Stimulated activated CD4-positive, alpha-beta T cell treated with anti-CD3 and anti-CD28 coated beads, Interleukin-12 subunit alpha, Interleukin-12 subunit beta, amount 100 ng/mL, for 24 hours (primary cell): ENCODE measurements around the gene IPPK.

Experiments used
- DNase-seq, 2 experiments: peaks; one replicate each; pipeline ENCODE4 v3.0.0-alpha.2; 2020; ENCODE audit warnings: low read depth in 2 of 2

Gene IPPK

DNA sequence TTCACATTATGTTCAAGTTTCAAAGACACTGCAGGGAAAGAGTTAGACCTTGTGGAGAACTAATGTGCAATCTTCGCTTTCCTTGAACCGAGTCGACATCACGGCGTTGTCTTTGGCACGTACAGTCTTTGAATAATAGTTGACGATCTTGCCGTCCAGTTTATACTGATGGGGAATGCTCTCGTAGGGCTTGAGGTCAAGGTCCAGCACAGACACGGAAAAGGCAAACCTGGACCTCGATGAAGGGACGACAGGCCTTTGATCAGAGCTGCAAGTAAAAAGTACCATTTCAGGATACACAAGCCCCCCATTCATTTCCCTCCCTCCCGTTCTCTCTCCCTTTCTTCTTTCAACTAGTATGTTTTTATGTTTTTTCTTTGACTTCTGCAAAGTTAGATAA, 54.1 kb downstream of the IPPK start:
- no peak for DNase-seq

- no peak for DNase-seq
These were observed 55.0 kb downstream of the IPPK start for GRCh38 chr9:92614763-92615461.

- DNase-seq: no peak
These were observed 55.8 kb downstream of the IPPK start for GRCh38 chr9:92614123-92614510.

- DNase-seq: no peak
These were observed 56.4 kb downstream of the IPPK start for GRCh38 chr9:92613268-92614122.

DNA sequence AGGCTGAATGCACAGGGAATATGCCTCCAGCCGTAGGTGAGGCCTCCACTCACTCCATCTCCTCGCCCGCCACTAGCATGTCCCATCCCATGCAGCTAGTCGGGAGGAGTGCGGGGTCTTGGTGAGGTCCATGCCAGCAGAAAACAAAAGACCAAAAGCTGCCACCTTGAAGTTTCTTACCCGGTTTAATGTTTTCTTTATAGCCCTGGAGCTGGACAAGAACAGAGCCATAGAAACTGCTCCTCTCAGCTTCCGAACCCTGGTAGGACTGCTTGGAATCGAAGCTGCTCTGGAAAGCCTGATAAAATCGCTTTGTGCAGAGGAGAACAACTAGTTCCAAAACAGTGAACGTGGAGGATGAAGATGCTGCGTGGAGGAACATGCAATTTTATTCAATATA, 57.1 kb downstream of the IPPK start:
- no peak for DNase-seq

DNA sequence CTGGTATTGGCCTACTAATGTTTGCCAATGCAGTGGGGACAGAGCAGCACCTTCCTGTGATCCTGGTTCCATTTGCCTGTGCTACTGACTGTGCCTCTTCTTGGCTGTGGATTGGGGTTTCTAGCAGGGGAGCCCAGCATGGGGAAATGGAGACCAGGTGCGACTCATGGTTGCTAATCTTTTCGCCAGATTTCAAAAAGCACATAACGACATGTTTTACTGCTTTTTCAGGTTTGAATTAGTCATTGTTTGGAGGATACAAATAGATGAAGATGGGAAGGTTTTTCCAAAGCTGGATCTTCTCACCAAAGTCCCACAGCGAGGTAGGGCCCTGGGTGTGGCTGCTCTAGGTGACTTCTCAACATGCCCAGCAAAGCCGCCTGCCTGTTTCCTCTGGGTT, 57.6 kb downstream of the IPPK start:
- DNase-seq: no peak

GRCh38 chr9:92611621-92612285, 58.2 kb downstream of the IPPK start:
- no peak for DNase-seq

DNA sequence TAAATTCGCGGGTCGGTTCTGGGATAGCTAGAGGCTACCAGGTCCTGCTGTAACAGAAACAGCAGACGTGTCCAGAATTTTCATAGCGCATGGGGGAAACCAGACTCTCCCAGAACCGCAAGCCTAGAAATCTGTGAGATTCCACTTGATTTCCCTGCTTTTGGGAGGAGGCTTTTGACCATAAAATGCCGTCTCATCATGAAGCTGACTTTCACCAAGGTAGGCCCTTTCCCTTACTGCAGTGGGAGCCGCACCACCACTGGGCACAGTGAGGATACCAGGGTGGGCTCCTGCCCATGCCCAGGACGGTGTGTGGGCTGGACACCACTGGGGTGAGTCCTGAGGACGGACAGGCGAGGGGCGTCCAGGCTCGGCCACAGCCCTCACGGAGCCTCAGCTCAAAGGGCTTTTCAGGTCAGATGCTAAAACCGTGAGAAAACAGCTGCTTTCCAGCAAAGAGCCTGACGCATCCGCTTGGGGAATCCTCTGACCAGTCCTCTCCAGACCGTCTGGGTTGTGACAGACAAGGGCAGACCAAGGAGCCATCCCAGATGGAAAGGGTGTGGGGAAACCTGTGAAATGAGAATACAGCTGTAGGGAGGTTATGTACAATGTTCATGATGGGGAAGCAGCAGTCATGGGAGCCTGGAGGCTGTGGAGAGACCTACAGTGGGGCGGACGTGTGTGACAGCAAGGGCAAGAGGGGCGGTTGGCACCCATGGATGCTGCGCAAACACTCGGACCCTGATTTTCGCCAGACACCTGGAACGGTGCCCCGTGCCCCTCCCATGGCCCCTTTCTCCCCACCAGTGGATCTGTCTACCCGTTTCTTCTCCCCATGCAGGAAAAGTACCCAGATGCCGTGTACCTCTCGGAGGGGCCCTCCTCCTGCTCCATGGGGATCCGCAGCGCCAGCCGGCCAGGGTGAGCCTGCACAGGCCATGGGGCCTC, 59.2 kb downstream of the IPPK start:
- no peak for DNase-seq

- DNase-seq: no peak
These were observed 61.0 kb downstream of the IPPK start for GRCh38 chr9:92608909-92609445.

- DNase-seq: no peak
These were observed 61.6 kb downstream of the IPPK start for GRCh38 chr9:92608241-92608908.

GRCh38 chr9:92607773-92608172, 62.2 kb downstream of the IPPK start:
- no peak for DNase-seq

- DNase-seq: no peak
These were observed 62.8 kb downstream of the IPPK start for GRCh38 chr9:92607088-92607487.

- no peak for DNase-seq
These were observed 64.7 kb downstream of the IPPK start for GRCh38 chr9:92605224-92605623.

GRCh38 chr9:92603990-92604389, 65.9 kb downstream of the IPPK start:
- no peak for DNase-seq

- DNase-seq: no peak
These were observed 66.8 kb downstream of the IPPK start for GRCh38 chr9:92603100-92603499.

GRCh38 chr9:92602413-92602812, 67.5 kb downstream of the IPPK start:
- no peak for DNase-seq

- no peak for DNase-seq
These were observed 68.5 kb downstream of the IPPK start for GRCh38 chr9:92601451-92601850.

DNA sequence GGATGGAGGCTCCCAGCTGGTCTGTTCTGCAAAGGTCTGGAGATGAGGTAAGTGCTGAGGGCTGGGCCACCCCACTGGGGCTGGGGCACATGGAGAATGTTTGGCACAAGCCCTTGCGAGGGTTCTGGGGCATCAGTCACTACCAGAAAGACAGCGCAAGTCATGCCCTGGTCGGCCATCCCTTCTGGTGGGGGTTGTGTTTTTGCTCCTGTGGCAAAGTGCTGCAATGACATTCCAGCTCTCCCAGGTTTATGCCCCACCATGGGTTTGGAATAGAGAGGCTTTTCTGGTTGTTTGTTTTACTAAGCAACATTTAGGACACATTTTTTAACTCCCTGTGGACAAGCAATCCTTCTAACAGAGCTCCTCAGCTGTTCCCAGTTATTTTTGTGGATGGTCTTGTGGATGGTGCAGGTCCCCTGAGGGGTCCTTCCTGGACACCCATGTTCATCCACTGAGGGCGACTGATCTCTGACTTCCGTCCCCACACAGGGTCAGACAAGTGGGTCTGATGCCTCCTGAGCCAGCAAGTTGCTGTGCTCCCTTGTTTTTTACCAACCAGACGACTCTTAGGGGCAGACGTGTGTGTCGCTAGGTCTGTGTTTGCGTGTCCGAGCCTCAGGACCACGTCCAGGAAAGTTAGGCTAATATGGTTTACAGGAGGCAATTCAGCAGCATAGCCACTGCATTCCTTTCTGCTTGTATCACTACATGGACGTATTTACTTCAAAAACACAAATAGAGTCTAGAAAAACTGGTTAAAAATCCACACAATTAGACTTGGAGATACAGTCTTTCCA, 69.3 kb downstream of the IPPK start:
- DNase-seq: no peak

GRCh38 chr9:92599938-92600461, 69.9 kb downstream of the IPPK start:
- DNase-seq: no peak

DNA sequence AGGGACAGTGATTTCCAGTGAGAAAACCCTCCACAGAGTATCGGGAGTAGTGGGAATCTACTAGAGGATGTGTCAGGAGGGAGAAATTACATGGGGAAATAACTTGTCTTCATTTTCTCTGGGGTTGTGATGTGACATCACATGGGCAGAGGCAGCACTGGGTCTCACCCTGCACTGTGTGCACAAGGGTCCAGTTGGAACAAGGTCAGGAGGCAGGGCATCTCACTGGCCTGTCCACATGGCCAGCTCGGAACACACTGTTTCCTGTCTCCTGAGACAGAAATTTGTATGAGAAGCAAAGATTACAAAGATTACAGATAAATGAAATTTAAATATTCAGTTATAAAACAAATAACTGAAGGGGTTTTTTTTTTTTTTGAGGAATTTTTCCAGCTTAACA, 71.5 kb downstream of the IPPK start:
- DNase-seq: no peak
